ENCODE results near the gene SSUH2.

SSUH2 gene

DNA sequence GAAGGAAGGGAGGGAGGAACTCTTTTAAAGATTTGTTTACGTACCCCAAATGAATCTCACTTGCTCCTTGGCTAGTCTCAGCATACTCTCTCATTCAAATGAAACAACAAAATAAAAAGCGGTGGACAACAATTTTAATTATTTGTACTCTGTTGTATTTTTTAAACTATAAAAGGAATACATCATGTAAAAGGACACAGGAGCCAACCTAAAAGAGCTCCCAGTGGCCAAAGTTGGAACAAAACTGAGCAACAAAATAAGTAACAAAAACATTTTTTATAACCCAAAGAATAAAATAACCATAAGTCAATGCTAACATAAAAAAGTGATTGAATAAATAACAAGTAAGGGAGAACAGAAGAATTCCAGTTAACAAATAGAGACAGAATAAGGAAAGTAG, 24.4 kb upstream of the SSUH2 start:
- Histone ChIP-seq H3K4me1 (ENCODE audit: control insufficient read depth, low read depth, low read length) (no peaks in the 10 kb centered on the region), H3K36me3 (ENCODE audit: control insufficient read depth, low read depth, low read length) (no peaks in the 10 kb centered on the region), H3K27ac (ENCODE audit: low read length) (no peak overlapping the region), H3K4me3 (ENCODE audit: low read length) (no peak overlapping the region), H3K27me3 (ENCODE audit: control insufficient read depth, insufficient read depth, low read length) (no peaks in the 10 kb centered on the region), H3K9me3 (ENCODE audit: control insufficient read depth, low read depth, low read length) (no peaks in the 10 kb centered on the region), H3K9ac (ENCODE audit: low read length) (no peak overlapping the region)

DNA sequence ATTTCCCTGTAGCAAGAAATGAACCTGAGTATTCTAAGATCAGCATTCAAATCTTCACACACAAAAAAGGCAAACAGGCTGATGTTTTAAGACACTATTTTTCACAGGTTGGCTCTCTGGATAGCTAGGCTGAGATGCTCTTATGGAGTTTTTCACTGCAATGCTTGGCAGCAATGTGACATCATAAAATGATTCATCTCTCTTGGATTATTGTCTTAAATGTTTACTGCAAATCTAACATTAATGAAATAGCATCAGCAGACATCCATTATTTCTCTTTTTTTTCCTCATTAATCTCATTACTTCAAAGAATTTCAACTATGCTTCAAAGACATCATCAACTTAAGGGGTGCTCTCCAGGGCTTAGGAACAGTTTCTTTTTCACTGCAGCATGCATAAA, 23.6 kb upstream of the SSUH2 start:
- Histone ChIP-seq H3K27ac (ENCODE audit: low read length) (no peak overlapping the region), H3K4me3 (ENCODE audit: low read length) (no peak overlapping the region), H3K36me3 (ENCODE audit: control insufficient read depth, low read depth, low read length) (no peaks in the 10 kb centered on the region), H3K9me3 (ENCODE audit: control insufficient read depth, low read depth, low read length) (no peaks in the 10 kb centered on the region), H3K9ac (ENCODE audit: low read length) (no peak overlapping the region), H3K27me3 (ENCODE audit: control insufficient read depth, insufficient read depth, low read length) (no peaks in the 10 kb centered on the region), H3K4me1 (ENCODE audit: control insufficient read depth, low read depth, low read length) (no peaks in the 10 kb centered on the region)

DNA sequence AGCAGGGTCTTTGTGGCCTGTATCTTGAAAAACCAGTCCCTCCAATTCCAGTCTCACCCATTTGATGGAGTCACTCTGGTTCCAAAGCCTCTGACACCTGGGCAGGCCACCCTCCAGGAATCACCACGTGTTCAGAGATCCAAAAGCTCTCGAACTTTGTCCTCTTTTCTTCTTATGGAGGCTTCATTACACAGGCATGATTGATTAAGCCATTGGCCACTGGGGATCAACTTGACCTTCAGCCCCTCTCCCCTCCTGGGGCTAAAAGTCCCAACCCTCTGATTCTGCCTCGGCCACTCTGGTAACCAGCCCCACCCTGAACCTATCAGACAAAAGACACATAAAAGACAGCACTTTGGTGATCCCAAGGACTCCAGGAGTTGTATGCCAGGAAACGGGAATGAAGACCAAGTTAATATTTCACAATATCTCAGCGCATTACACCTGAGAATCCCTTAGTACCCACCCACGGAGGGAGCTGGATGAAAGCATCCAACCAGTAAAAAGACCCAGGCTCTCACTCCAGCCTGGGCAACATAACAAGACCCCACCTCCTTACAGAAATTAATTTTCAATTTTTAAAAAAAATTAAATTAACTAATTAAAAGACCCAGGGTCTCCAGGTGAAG, 23.0 kb upstream of the SSUH2 start:
- Histone ChIP-seq H3K27ac (ENCODE audit: low read length) (no peak overlapping the region), H3K9me3 (ENCODE audit: control insufficient read depth, low read depth, low read length) (no peaks in the 10 kb centered on the region), H3K27me3 (ENCODE audit: control insufficient read depth, insufficient read depth, low read length) (no peaks in the 10 kb centered on the region), H3K9ac (ENCODE audit: low read length) (no peak overlapping the region), H3K36me3 (ENCODE audit: control insufficient read depth, low read depth, low read length) (no peaks in the 10 kb centered on the region), H3K4me1 (ENCODE audit: control insufficient read depth, low read depth, low read length) (no peaks in the 10 kb centered on the region), H3K4me3 (ENCODE audit: low read length) (no peak overlapping the region)

DNA sequence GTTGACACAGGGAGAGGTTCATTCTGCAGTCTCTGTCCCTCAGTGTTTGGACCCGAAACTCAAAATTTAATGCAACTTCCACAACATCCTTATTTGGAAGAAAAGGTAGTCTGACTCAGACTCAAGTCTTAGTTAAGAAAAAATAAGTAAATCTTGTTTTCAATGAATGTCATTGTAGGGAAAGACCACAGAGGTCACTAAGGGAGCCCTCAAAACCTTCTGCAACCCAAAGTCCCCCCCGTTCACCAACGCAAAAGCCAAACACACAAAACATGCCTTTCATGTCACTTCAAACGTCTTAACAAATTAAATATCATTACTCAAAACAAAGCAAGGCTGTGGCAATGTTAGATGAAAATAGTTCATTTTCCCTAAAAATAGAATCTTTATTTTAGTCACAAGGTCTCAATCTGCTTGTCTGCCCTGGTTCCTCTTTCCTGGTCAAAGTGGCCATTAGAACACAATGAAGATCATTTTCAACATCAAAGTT, 20.9 kb upstream of the SSUH2 start:
- Histone ChIP-seq H3K9ac (ENCODE audit: low read length) (no peak overlapping the region), H3K36me3 (ENCODE audit: control insufficient read depth, low read depth, low read length) (no peaks in the 10 kb centered on the region), H3K27ac (ENCODE audit: low read length) (no peak overlapping the region), H3K9me3 (ENCODE audit: control insufficient read depth, low read depth, low read length) (no peaks in the 10 kb centered on the region), H3K4me3 (ENCODE audit: low read length) (no peak overlapping the region), H3K27me3 (ENCODE audit: control insufficient read depth, insufficient read depth, low read length) (no peaks in the 10 kb centered on the region), H3K4me1 (ENCODE audit: control insufficient read depth, low read depth, low read length) (no peaks in the 10 kb centered on the region)

DNA sequence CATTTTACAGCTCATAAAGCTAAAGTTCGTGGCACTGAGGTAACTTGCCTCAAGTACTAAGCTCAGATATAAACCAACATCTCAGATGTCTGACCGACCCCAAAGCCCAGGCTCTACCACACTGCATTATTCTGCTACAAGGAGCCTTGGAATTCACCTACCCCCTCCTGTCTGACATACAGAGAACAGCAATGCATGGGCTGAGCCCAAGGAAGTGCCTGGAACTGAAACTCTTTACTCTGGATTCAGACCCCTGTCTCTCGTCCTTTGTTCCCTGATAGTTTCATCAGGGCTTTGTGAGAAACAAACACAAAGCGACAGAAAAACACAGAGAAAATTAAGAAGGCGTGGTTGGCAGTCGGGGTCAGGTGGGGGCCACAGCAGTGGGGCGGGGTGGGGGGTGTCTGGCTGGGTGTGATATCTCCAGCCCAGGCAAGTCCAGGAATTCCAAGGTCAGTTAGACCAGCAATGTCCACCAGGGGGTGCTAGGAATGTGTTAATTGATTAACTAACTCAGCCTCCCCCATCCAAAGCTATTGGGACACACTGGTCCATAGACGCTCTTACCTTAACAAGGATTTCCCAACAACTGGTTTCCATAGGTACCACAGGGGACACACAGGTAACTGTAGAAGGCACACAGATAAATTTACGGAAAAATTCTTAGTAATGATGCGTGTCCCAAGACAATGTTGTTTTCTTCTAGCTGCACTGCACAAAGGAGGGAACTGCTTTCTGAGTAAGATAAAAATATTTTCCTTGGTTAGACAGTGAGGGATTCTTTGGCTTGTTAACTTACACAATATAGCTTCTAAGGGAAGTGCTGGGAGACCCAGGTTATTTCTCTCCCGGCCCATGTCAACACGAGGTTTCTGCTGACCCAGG, 18.8 kb upstream of the SSUH2 start:
- Histone ChIP-seq H3K4me1 (ENCODE audit: control insufficient read depth, low read depth, low read length) (no peaks in the 10 kb centered on the region), H3K9ac (ENCODE audit: low read length) (no peak overlapping the region), H3K27me3 (ENCODE audit: control insufficient read depth, insufficient read depth, low read length) (no peaks in the 10 kb centered on the region), H3K4me3 (ENCODE audit: low read length) (no peak overlapping the region), H3K9me3 (ENCODE audit: control insufficient read depth, low read depth, low read length) (no peaks in the 10 kb centered on the region), H3K27ac (ENCODE audit: low read length) (no peak overlapping the region), H3K36me3 (ENCODE audit: control insufficient read depth, low read depth, low read length) (no peaks in the 10 kb centered on the region)

DNA sequence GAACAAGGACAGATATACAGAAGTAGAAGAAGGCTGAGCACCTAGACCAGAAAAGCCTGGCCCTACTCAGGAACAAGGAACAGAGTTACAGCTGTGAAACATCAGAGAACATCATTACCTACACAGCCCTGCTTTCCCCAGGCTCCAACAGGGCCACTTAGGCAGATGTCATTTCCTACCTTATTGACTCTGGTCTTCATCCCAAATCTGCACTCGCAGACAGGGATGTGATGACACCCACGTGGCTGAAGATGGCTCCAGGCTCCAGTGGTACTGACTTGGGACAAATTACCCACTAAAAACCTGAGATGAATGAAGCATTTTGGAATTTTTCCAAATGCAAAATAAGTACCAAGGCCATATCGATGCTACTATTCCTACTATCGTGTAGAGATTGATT, 18.0 kb upstream of the SSUH2 start:
- Histone ChIP-seq H3K4me3 (ENCODE audit: low read length) (no peak overlapping the region), H3K9me3 (ENCODE audit: control insufficient read depth, low read depth, low read length) (no peaks in the 10 kb centered on the region), H3K4me1 (ENCODE audit: control insufficient read depth, low read depth, low read length) (no peaks in the 10 kb centered on the region), H3K9ac (ENCODE audit: low read length) (no peak overlapping the region), H3K27me3 (ENCODE audit: control insufficient read depth, insufficient read depth, low read length) (no peaks in the 10 kb centered on the region), H3K27ac (ENCODE audit: low read length) (no peak overlapping the region), H3K36me3 (ENCODE audit: control insufficient read depth, low read depth, low read length) (no peaks in the 10 kb centered on the region)

DNA sequence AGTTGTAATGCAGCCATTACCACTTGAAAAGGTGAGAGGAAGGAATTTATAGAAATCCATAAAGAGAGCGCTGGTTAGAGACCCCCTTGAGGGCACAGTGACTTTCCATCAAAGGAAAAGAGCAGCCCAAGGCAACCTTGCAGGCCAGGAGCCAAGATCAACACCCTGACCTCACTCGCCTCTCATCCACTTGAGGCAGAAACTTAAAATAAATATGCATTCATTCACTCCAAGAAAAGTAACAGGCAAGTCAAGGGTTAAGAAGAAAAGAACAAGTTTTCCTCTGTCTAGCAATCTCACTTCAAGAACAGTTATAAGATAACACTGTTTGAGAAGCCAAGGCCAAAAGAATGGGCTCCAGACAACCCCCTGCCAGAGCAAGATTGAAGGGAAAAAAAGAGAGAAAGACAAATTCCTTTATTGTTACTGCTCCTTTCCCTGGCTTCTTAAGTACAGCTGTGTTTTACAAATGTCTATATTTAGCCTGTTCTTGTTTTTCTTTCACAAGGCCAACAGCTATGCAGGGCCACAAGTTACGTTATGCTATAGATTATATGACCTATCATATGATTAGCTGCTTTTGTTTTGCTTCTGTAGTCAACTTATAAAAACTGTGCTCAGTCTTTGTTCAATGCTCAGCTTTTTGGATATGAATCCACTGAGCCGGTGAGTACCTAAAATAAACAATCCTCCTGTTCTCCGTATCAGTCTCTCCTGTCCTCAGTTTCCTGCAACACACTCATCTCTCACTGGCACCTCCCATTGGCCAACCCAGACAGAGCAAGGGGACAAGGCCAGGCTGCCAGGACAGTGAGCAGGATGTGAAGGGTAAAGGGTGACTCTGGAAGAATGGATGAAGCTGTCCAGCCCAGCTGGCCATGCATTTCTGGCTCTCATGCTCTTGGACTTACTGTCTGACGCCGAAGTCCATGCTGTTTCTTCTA, 15.8 kb upstream of the SSUH2 start:
- Histone ChIP-seq H3K9ac (ENCODE audit: low read length) (no peak overlapping the region), H3K27ac (ENCODE audit: low read length) (no peak overlapping the region), H3K4me1 (ENCODE audit: control insufficient read depth, low read depth, low read length) (no peaks in the 10 kb centered on the region)

DNA sequence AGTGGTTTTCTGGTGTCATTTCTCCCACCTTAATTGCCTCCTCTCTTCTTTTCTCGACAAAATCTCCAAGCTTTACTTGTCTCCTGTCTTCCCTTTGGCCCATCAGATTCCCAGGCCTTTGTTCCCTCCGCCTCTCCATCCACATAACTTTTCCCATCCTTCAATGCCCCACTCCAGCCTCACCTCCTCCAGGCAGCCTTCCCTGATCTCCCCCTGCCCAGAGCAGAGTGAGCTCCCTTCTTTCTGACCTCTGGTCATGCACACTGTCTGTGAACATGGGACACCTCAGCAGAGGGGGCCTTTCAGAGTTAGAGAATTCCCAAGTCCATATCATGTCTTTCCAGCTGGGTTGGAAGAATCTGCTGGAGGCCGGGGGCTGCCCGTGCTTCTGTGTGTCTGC, 14.6 kb upstream of the SSUH2 start:
- H3K9ac ChIP-seq (ENCODE audit: low read length) = no peak overlapping the region
- no peaks in the 10 kb centered on the region for H3K27me3 ChIP-seq (ENCODE audit: control insufficient read depth, insufficient read depth, low read length)
- H3K9me3 ChIP-seq (ENCODE audit: control insufficient read depth, low read depth, low read length) = no peaks in the 10 kb centered on the region
- H3K4me3 ChIP-seq (ENCODE audit: low read length) = no peak overlapping the region
- no peaks in the 10 kb centered on the region for H3K4me1 ChIP-seq (ENCODE audit: control insufficient read depth, low read depth, low read length)
- H3K36me3 ChIP-seq (ENCODE audit: control insufficient read depth, low read depth, low read length) = no peaks in the 10 kb centered on the region
- no peak overlapping the region for H3K27ac ChIP-seq (ENCODE audit: low read length)

More for the DNA sequence above, 15.8 kb upstream of the SSUH2 start:
- Histone ChIP-seq H3K27me3 (ENCODE audit: control insufficient read depth, insufficient read depth, low read length) (no peaks in the 10 kb centered on the region), H3K36me3 (ENCODE audit: control insufficient read depth, low read depth, low read length) (no peaks in the 10 kb centered on the region), H3K4me3 (ENCODE audit: low read length) (no peak overlapping the region), H3K9me3 (ENCODE audit: control insufficient read depth, low read depth, low read length) (no peaks in the 10 kb centered on the region)

DNA sequence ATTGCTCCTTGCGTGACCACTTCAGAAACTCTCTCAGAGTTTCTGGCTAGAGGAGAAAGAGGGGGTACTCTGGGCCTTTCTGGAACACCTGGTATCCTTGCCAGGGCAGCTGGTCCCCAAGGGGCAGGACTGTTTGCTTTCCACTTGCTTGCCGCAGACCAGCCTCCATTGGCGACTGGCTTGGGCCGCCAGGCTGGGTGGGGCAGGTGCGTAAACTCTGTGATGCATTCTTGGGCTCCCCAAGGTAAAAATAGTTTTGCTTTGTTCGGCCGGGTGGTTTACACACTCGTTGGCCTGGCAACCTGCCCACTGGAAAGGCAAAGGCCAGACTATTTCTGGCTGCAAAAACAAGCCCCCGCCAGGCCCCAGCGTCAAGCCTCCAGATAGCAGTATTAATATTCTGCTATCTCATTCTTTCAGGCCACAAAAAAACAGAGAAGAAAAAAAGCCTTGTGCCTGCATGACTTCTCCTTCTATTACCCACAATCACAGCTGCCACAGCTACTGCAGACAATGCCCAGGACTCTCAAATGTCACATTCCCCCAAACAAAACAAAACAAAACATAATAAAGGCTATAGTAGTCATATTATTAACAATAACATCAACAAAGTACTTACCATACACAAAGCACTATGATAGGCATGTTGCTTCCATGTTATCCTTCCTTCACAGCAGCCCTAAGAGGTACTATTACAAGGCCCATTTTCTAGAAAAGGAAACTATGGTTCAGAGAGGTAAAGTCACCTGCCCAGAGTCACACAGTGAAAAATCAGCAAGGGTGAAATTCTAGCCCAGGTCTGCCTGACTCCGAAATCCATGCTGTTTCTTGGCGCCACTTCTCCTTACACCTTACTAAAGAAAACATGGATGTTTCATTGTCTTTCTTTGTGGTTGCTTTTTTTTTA, 14.0 kb upstream of the SSUH2 start:
- Histone ChIP-seq H3K4me3 (ENCODE audit: low read length) (no peak overlapping the region), H3K27me3 (ENCODE audit: control insufficient read depth, insufficient read depth, low read length) (no peaks in the 10 kb centered on the region), H3K9me3 (ENCODE audit: control insufficient read depth, low read depth, low read length) (no peaks in the 10 kb centered on the region), H3K9ac (ENCODE audit: low read length) (no peak overlapping the region), H3K4me1 (ENCODE audit: control insufficient read depth, low read depth, low read length) (no peaks in the 10 kb centered on the region), H3K27ac (ENCODE audit: low read length) (no peak overlapping the region), H3K36me3 (ENCODE audit: control insufficient read depth, low read depth, low read length) (no peaks in the 10 kb centered on the region)

DNA sequence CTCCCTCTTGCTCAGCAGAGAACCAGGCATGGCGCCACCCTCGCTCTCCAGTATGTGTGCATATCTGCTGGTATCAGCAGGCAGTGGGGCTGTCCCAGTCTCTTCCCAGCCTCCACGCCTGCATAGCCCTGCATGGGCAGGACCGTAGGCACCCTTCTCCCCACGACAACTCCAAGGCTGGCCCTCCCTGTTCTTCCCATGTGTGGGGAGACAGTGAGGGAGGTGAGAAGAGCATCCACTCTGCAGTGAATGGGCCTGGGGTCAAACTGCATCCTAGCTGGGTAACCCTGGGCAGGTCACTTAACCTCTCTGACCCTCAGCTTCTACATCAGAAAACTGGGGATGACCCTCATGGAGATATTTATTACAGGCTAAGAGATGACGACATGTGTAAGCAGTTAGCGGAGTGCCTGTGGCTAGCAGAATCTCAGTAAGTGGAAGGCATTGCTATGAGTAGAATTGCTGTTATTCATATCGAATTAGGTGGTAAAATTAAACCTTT, 13.3 kb upstream of the SSUH2 start:
- Histone ChIP-seq H3K36me3 (ENCODE audit: control insufficient read depth, low read depth, low read length) (no peaks in the 10 kb centered on the region), H3K4me3 (ENCODE audit: low read length) (no peak overlapping the region), H3K4me1 (ENCODE audit: control insufficient read depth, low read depth, low read length) (no peaks in the 10 kb centered on the region), H3K27me3 (ENCODE audit: control insufficient read depth, insufficient read depth, low read length) (no peaks in the 10 kb centered on the region), H3K9ac (ENCODE audit: low read length) (no peak overlapping the region), H3K9me3 (ENCODE audit: control insufficient read depth, low read depth, low read length) (no peaks in the 10 kb centered on the region), H3K27ac (ENCODE audit: low read length) (no peak overlapping the region)
